Ramos (cell line): ENCODE measurements around the gene PES1.
"Not testable (repeated sequence)": the region's sequence is repeated elsewhere in the genome, so short reads cannot be mapped to it uniquely, and the experiment has no call there.

Source experiments
- in situ Hi-C: fragments of 300-500 bp; cut with MboI; formaldehyde crosslinking; loops from one replicate; pipeline ENCODE4 v1.14.3; 2022; ENCODE audit warnings: low sequenced_read_pairs; ENCODE audit not compliant: unreplicated experiment

PES1 gene

DNA sequence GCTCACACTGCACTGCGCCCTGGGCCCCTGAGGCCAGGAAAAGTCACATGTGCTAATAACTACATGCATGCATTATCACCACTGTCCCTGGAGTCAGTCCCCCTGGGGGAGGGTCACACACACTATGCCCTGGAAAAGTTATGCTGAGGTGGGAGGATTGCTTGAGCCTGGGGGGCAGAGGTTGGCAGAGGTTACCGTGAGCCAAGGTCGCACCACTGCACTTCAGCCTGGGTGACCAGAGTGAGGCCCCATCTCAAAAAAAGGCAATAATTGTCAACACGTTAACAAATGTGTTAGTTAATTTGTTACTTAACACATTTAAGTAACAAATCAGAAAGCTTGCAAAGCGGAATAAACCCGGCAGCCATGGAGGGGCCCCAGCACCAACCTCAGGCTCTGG is 31.8 kb downstream of the PES1 start:
- in situ Hi-C loops: no loop called here

DNA sequence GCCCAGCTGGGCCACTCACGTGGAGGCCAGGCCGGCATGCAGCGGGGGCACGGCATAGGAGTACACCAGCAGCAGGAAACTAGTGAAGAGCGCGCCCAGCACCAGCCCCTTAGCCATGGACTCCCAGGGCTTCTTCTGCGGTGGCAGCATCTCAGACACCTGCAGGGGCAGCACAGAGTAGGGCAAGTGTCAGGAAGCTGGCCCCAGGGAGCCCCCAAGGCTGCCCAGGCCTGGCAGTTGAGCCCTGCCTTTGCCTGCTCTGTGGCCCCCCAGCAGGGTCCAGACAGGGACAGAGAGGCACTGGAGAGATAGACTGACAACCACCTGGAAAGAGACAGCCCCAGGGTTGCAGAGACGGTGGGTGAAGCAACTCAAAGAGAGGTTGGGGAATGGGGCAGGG is 34.5 kb downstream of the PES1 start:
- in situ Hi-C loops: no loop called here

DNA sequence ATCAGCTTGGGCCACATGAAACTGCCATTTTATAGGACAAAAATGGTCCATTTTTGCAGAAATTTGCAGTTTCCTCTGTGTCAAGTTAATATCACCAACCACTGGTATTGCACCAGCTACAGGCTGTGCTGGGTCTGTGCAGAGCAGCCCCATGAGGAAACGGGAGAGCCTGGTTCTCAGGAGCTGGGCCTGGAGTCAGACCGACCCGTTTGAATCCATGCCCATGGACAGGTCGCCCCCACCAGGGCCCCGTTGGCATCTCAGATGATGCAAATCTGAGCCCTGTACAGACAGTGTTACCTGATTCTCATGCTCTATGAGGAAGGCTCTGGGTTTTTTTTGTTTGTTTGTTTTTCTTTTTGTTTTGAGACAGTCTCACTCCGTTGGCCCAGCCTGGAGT is 35.3 kb downstream of the PES1 start:
- in situ Hi-C loops: no loop called here

DNA sequence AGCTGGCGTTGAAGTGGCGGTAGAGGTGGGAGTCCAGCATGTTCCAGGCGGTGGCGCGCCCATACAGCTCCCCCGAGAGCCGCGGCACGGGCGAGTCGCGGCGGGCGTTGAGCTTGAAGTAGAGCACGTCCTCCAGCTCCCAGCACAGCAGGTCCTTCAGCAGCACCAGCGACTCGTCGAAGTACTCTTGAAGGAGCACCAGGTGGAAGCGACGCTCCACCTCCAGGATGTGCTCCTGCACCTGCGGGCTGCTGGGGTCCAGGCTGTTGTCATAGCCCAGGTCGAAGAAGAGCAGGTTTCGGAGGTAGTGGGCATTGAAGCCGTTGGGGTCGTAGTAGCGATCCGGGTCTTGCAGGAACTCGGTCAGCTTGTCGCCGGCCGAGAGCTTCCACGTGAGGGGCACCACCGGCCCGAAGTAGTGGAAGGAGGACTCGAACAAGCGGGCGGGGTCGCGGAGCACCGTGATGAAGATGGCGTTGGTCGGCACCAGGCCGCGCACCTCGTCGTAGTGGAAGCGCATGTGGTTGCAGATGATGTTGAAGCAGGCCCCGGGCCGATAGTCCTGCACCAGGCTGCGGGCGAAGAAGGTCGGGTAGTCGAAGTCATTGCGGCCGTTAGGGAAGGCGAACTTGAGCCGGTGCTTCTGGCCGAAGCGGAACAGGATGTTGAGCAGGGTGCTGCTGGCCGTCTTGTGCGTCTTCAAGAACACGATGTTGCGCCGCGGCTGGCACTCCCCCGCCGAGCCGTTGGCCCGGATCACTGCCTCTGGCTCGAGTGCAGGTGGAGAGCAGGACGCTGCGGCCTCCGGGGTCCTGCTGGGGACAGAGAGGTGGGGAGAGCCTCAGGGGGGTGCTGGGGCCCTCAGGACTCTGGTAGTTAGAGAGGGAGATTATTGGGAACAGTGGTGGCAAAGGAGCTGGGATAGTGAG is 36.2 kb downstream of the PES1 start:
- in situ Hi-C loops: no loop called here

DNA sequence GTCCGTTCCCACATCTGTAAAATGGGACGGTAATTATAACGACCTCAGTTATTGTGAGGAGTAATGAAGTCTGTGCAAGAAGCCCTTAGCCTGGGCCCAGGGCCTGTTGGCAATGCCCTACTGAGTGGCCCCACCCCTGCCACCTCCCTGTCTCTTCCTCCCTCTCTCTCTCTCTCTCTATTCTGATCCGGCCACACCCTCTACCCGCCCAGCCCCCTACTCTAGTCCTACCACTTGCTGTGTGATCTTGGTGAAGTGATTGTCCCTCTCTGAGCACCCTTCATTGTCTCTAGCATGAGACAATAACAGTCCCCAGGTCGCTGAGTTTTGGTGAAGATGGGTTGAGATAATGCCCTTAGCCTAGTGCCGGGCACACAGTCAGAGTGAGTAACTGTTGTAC is 37.7 kb downstream of the PES1 start:
- in situ Hi-C loops: no loop called here

DNA sequence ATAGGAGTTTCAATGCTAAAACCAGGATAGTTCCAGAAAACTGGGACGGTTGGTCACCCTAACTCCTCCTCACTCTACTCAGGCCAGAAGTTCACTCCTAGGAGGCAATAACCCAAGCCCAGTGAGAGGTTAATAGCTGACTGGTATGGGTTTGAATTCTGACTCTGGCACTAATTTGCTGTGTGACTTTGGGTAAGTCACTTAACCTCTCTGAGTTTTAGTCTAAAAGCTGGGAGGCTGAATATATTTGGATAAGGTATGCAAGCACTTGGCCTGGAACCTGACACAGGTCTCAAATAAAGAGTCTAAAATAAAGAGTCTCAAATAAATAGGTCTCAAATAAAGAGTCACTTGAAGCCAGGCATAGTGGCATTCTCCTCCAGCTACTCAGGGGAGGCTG is 39.0 kb downstream of the PES1 start:
- in situ Hi-C loops: no loop called here

DNA sequence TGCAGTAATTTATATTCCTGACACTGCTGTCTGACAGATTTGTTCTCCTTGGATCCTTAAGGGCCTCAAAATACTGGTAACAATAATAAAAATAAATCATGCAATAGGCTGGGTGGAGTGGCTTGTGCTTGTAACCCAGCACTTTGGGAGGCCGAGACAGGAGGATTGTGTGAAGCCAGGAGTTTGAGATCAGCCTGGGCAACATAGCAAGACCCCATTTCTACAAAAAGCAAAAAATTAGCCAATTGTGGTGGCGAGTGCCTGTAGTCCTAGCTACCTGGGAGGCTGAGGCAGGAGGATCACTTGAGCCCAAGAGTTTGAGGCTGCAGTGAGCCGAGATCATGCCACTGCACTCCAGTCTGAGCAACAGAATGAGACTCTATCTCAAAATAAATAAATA is 39.9 kb downstream of the PES1 start:
- in situ Hi-C loops: not testable (repeated sequence)

DNA sequence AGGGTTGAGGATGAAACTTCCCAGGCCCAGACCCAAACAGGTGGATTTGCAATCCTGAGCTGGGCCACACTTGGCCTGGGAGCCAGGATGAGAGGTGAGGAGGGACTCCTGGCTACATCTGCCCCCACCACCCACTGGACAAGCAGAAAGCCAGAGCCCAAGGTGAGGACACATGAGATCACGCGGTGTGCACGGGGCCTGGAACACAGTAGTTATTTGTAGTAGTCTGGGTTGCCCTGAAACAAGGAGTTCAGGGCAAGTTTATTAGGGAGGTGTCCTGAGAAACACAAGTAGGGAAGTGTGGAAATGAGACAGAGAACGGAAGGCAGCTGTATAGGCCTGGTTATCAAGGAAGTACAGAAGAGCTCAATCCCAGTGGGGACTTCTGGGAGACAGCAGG is 44.5 kb downstream of the PES1 start:
- in situ Hi-C loops: no loop called here

DNA sequence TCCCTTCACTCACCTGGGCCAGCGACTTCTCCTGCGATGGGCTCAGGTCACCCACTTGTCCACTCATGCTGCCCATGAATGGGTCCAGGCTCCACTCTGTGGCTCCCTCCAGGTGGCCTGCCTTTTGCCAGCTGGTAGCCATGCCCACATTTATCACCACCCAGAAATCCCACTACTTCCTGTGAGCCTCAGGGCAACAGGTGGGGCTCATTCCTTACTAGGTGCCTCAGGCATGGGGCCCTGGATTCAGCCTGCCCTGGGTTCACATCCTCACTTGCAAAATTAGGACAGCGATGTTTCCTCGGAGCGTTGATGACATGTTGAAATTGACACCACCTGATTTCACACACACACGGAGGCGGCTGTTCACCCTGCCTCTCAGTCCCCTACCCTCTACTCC is 45.1 kb downstream of the PES1 start, which contains the start of gene SEC14L6:
TSS of gene SEC14L6 (minus strand) at position 126 of the 400 bp plus-strand sequence. CDS start at position 67, 59 bp downstream.
- in situ Hi-C loops: no loop called here

DNA sequence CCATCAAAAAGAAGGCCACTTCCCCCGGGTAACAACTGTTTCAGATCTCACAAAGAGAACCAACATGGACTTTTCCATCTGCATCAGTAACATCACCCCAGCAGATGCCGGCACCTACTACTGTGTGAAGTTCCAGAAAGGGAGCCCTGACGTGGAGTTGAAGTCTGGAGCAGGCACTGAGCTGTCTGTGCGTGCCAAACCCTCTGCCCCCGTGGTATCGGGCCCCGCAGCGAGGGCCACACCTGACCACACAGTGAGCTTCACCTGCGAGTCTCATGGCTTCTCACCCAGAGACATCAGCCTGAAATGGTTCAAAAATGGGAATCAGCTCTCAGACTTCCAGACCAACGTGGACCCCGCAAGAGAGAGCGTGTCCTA is 48.9 kb downstream of the PES1 start:
- in situ Hi-C loops: no loop called here

DNA sequence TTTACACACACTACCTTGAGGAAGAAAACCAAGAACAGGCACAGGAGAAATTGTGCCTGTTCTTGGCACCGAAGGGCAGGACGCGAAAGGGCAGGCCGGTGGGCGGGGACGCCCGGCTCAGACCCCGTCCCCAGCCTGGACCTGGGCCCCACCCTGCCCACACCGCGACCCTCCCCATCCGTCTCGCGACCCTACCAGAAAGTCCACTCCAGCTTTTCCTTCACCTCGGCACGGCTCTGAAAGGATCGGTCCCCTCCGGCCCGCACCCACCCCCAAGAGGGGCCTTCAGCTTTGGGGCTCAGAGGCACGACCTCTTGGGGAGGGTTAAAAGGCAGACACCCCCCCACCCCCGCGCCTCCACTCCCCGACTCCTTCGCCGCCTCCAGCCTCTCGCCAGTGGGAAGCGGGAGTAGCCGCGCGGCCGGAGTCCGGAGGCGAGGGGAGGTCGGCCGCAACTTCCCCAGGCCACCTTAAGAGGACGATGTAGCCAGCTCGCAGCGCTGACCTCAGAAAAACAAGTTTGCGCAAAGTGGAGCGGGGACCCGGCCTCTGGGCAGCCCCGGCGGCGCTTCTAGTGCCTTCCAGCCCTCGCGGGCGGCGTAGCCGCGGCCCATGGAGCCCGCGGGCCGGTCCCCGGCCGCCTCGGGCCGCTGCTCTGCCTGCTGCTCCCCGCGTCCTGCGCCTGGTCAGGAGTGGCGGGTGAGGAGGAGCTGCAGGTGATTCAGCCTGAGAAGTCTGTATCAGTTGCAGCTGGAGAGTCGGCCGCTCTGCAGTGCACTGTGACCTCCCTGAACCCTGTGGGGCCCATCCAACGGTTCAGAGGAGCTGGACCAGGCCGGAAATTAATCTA is 49.5 kb downstream of the PES1 start:
- in situ Hi-C loops: no loop called here

DNA sequence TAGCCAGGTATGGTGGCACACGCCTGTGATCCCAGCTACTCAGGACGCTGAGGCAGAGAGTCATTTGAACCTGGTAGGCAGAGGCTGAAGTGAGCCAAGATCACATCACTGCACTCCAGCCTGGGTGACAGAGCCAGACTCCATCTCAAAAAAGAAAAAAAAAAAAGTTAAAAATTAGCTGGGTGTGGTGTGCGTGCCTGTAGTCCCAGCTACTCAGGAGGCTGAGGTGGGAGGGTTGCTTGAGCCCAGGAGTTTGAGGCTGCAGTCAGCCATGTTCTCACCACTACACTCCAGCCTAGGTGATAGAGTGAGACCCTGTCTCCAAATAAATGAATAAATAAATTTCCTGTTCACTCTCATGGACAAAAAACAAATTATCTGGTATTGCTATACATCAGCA is 50.2 kb downstream of the PES1 start:
- in situ Hi-C loops: not testable (repeated sequence)

DNA sequence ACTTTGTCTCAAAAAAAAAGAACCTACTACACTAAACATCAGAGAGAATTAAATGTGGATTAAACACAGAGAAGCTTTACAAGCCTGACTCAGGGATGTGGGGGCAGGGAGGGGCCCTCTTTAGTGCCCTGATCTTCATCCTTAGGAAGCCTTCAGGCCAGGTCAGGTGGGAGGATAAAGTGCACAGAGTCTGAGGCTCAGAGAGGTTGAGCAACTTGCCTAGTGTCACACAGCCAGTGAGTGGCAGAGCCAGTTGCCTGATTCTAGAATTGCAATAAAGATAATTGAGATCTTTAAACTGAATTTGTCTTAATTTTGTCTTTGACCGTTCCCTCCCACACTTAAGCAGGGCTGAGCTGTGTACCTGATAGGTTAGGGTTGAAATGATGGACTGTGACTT is 52.3 kb downstream of the PES1 start:
- in situ Hi-C loops: no loop called here

DNA sequence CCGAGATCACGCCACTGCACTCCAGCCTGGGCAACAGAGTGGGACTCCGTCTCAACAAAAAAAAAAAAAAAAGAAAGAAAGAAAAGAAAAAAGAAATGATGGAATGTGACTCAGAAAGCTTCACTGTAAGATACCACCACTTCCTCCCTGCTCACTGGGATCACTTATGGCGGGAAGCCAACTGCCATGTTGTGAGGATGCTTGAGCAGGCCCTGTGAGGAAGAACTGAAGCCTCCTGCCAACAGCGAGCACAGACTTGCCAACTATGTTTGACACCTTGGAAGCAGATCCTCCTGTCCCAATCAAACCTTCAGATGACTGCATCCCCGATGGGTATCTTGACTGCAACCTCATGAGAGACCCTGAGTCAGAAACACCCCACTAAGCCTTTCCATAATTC is 53.4 kb downstream of the PES1 start:
- in situ Hi-C loops: no loop called here

DNA sequence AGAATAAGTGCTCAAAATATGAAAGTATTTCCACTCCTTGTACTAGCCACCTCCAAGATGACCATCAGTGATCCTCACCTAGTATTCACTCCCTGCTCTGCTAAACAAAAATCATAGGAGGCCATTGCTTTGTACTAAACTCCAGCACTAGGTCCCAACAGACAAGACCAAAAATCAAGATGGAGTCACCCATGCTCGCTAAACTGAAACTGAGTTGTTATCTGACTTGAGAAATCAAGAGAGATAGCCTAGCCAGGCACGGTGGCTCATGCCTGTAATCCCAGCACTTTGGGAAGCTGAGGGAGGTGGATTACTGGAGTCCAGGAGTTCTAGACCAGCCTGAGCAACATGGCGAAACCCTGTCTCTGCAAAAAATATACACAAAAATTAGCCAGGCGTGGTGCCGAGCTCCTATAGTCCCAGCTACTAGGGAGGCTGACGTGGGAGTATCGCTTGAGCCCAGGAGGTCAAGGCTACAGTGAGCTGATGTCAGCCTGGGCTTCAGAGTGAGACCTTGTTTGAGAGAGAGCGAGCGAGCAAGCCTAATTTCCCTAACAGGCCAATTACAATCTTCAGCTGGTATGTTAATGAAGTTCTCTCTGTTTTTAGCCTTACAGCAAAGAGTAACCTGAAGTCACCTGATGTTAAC is 54.5 kb downstream of the PES1 start:
- in situ Hi-C loops: no loop called here

DNA sequence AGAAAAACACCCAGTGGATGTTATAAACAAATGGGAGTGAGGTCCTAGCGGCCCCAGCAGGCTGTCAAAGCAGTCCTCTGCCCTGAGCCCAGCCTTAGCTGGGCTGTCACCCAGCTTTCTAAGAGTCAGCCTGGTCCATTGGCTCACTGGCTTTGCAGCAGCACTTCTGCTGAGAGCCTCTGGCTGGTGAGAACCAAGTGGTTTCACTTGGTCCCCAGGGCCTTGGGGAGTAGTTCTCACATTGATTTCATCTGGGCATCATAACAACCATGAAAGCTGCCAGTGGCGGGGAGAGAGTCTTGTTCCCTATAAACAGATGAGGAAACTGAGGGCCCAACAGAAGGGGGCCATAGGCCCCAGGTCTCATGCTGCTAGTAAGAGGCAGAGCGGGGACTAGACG is 56.5 kb downstream of the PES1 start:
- in situ Hi-C loops: no loop called here

DNA sequence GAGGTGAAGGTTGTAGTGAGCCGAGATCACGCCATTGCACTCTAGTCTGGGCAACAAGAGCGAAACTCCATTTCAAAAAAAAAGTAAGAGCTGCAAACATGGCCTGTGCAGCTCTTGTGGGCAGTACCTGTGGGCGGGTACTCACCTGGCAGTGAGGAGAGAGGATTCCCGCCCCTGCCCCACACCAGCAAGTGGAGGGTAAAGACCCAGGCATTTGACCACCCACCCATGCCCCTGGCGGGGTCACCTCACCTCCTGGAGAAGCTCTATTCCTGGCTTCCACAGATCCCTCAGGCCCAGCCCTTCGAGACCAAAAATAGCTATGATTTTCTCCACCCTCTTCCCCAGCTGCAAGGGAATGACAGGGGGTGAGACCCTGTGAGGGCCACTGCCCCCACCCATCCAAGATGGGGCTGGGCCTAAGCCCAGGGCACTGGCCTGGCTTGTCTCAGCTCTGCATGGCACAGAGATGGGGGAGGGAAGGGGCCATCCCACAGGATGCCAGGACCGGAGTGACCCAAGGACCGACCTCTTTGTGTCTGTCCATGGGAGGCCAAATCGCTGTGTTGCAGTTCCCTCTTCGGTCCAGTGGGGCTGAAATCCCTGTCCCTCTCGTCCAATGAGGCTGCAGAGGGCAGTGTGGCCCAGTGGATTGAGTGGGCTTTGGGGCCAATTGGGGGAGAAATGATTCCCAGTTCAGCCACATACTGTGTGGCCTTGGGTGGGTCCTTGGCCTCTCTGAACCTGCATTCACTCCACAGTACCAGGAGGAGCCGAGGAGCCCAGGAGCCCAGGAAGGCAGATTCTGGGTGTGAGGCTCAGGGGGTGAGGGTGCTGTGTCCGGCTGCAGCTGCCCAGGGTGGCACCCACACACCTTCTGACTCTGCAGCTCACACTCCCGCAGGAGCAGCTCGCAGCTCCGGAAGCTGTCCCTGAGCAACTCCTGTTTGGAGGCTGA is 59.8 kb downstream of the PES1 start:
- in situ Hi-C loops: no loop called here

DNA sequence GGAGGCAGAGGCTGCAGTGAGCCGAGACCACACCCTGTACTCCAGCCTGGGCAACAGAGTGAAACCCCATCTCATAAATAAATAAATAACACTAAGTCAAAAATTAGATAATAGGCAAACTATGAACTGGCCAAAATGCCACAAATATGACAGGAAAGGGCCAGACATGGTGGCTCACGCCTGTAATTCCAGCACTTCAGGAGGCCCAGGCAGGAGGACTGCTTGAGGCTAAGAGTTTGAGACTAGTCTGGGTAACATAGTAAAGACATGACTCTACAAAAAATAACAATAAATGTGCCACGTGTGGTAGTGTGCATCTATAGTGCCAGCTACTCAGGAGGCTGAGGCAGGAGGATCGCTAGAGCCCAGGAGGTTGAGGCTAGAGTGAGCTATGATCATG is 65.1 kb downstream of the PES1 start:
- in situ Hi-C loops: loop anchor here (10.0 kb wide), 1 partner anchor 58 kb away; no protein-coding TSS in a partner anchor
